GM11168 (cell line): Measurements from ENCODE around the gene ZBTB16.

Source experiments
- in situ Hi-C: fragments of 300-500 bp; cut with MboI; formaldehyde crosslinking; loops from one replicate; pipeline ENCODE4 v1.12.0; 2022; ENCODE audit warnings: low sequenced_read_pairs; ENCODE audit not compliant: unreplicated experiment

ZBTB16 gene

GRCh38 chr11:114193730-114194679, 134.5 kb downstream of the ZBTB16 start:
- in situ Hi-C loops = no loop called here

DNA sequence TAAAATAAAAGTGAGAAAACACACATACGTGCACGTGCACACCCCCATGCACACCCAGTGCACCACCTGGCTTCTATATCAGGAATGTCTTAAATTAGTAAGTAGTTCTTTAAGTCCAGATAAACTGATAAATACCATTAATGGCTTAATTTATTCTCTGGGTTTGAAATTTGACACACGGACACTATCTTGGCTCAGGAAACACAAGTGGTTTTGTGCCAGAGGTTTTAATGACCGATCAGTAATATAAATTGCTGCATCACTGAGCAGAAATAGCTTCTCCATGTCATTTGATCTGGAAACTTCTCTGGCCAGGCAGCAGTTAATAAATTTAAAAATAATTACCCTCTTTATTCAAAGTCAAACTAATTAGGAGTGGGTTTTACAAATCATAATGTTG, 135.2 kb downstream of the ZBTB16 start:
- in situ Hi-C loops = no loop called here

GRCh38 chr11:114195151-114195550, 135.6 kb downstream of the ZBTB16 start:
- in situ Hi-C loops = no loop called here

GRCh38 chr11:114195981-114196731, 136.6 kb downstream of the ZBTB16 start:
- in situ Hi-C loops = no loop called here

- in situ Hi-C loops = no loop called here
These were observed 137.6 kb downstream of the ZBTB16 start for GRCh38 chr11:114196997-114197703.

- in situ Hi-C loops = no loop called here
These were observed 138.4 kb downstream of the ZBTB16 start for GRCh38 chr11:114197799-114198500.

GRCh38 chr11:114199051-114199450, 139.5 kb downstream of the ZBTB16 start:
- in situ Hi-C loops = no loop called here

GRCh38 chr11:114200351-114201133, 141.0 kb downstream of the ZBTB16 start:
- in situ Hi-C loops = no loop called here

DNA sequence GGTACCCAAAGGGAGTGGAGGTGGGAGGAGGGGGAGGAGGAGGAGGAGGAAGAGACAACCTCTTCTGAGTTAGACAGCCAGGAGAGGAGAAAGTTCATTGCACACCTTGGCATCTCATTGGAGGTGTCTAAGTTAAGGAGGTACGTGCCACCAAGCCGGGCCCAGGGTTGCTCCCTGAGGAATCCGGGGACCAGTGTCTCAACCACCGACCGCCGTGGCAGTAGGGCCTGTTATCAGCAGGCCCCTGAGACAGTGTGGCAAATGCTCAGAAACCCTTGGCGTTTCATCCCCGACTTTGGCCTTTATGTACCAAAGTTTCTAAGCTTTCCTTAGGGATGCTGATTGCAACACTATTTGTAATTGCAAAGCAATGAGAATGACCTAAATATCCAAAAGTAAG, 141.7 kb downstream of the ZBTB16 start:
- in situ Hi-C loops = no loop called here

GRCh38 chr11:114202011-114202609, 142.6 kb downstream of the ZBTB16 start:
- in situ Hi-C loops = no loop called here

DNA sequence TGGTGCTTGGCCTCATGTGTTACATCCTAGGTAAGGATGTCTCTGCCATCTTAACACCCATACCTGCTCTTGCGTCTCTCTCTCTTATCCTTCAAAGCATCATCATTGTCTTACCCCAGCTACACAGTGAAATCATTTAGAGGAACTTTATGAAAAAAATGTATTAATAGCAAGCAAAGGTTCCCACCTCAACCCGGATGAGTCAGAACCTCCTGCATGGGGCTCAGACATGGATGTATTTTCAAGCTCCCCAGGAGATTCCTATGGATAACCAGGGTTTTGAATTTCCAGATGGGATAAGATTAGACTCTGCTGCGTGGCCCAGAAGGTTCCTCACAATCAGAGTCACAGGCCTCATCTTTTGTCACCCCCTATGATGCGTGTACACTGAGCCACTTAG, 147.6 kb downstream of the ZBTB16 start:
- in situ Hi-C loops = no loop called here

DNA sequence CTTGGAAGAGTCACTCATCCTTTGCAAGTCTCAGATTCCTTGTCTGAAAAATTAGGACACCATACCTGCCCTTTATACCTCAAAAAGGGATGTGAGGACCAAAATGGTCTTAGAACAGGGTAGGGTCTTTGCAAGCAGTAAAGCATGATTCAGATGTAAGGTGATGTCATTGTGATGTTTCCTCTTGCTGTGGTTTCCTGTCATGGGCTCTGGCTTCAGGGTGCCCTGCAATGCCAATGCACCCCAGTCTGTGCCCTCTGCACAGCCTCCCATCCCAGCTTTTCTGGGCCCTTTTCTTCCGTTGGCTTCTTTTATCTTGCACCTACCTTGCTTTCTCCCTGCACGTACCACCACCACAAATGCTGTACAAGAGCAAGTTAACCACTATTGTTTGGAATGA, 148.9 kb downstream of the ZBTB16 start:
- in situ Hi-C loops = no loop called here

GRCh38 chr11:114209343-114209742, 149.8 kb downstream of the ZBTB16 start:
- in situ Hi-C loops = no loop called here

DNA sequence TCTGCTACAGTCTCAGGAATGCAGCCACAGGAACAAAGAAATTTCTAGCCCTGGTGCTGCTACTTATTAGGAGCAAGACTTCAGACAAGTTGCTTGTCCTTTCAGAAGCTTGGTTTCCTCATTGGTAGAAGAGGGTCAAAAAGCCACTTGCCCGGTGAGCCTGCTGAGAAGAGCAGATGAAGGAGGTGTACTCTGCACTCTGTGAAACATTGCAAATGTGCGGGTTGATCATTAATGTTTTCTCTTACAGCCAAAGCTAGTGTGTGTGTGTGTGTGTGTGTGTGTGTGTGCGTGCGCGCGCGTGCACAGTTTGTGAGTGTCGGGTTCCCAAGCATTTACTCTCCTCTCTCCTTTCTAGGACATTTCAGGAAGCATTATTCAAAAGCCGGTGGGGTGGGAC, 150.4 kb downstream of the ZBTB16 start:
- in situ Hi-C loops = no loop called here

GRCh38 chr11:114211444-114212121, 152.1 kb downstream of the ZBTB16 start:
- in situ Hi-C loops = no loop called here

DNA sequence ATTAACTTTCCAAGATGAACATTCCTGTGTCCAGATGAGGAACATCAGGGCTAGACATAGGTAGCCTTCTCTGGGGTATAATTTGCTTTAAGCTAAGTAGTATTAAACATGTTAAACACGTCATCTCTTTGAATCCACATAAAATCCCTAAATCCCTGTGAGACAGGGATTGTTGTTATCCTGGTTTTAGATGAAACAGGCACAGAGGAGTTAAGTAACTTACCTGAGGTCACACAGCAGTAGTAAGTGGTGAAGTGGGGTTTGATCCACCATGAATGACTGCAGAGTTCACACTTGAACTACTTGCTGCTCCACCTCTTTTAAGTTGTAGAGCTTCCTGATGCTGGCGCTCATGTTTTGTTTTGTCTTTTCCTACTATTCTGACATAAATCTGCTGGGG, 154.1 kb downstream of the ZBTB16 start:
- in situ Hi-C loops = no loop called here

- in situ Hi-C loops = no loop called here
These were observed 155.9 kb downstream of the ZBTB16 start for GRCh38 chr11:114215428-114215827.
